ENCODE data around the gene RECQL5.

DNA sequence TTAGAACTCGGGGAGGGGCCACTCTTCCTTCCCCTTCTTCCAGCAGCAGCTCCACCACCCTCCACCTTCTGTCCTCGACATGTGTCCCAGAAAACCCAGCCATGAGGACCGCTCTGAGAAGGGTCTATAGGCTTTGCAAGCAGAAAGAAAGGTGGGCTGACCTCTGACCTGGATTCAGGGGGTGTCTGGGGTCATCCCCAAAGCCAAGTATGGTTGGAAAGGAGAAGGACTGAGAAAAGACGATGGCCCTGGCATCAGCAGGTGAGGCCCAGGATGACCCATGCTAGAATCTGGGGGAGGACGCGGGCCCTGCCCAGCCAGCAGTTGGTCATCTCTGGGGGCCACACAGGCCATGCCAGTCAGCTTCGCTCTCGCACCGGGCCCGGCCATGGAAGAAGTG is 39.9 kb downstream of the RECQL5 start:
- TF ChIP-seq, protein P1, sequence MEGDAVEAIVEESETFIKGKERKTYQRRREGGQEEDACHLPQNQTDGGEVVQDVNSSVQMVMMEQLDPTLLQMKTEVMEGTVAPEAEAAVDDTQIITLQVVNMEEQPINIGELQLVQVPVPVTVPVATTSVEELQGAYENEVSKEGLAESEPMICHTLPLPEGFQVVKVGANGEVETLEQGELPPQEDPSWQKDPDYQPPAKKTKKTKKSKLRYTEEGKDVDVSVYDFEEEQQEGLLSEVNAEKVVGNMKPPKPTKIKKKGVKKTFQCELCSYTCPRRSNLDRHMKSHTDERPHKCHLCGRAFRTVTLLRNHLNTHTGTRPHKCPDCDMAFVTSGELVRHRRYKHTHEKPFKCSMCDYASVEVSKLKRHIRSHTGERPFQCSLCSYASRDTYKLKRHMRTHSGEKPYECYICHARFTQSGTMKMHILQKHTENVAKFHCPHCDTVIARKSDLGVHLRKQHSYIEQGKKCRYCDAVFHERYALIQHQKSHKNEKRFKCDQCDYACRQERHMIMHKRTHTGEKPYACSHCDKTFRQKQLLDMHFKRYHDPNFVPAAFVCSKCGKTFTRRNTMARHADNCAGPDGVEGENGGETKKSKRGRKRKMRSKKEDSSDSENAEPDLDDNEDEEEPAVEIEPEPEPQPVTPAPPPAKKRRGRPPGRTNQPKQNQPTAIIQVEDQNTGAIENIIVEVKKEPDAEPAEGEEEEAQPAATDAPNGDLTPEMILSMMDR (IDR thresholded peaks at IDR 0.05) = no peak
- TF ChIP-seq POLR2AphosphoS5 (IDR thresholded peaks at IDR 0.05; ENCODE audit: insufficient read depth in 1 of 2, low read depth in 1 of 2) (no peak), POLR2A (IDR thresholded peaks at IDR 0.05) (no peak)

Data from vagina (tissue), 2 donors.